OCI-LY3 (cell line): ENCODE measurements around the gene USP47.

Experiments
- EZH2phosphoT487 ChIP-seq: fragments of 200-600 bp; shearing (Covaris generic); IDR thresholded peaks from 2 replicates; pipeline ENCODE4 v1.6.1; 2018; ENCODE audit warnings: antibody characterized with exemption, mixed run types, low read depth
- TF ChIP-seq, protein P1 (sequence below): fragments of 200-600, 300-600 bp; sonication (generic); IDR thresholded peaks from 2 replicates; pipeline ENCODE4 v1.5.1; 2014; ENCODE audit warnings: antibody characterized with exemption, low read length, low read depth

GRCh38 chr11:11959601-11960000, 117.8 kb downstream of the USP47 start:
- TF ChIP-seq, protein P1, sequence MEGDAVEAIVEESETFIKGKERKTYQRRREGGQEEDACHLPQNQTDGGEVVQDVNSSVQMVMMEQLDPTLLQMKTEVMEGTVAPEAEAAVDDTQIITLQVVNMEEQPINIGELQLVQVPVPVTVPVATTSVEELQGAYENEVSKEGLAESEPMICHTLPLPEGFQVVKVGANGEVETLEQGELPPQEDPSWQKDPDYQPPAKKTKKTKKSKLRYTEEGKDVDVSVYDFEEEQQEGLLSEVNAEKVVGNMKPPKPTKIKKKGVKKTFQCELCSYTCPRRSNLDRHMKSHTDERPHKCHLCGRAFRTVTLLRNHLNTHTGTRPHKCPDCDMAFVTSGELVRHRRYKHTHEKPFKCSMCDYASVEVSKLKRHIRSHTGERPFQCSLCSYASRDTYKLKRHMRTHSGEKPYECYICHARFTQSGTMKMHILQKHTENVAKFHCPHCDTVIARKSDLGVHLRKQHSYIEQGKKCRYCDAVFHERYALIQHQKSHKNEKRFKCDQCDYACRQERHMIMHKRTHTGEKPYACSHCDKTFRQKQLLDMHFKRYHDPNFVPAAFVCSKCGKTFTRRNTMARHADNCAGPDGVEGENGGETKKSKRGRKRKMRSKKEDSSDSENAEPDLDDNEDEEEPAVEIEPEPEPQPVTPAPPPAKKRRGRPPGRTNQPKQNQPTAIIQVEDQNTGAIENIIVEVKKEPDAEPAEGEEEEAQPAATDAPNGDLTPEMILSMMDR: no peak
- TF ChIP-seq EZH2phosphoT487: no peak
